Gastroesophageal sphincter (tissue), 4 donors: Measurements from ENCODE around the gene SRRD. TPM values are rescaled to one million over a fixed set of nuclear protein-coding genes. Genes with fewer than 3 reads are reported as not detected.

Experiments
- ATAC-seq: fragments of 150-250 bp; one replicate; pipeline ENCODE4 v1.9.1; 2016; ENCODE audit warnings: mild to moderate bottlenecking, moderate library complexity
- H3K27ac ChIP-seq, 4 donors: fragments of 200-600 bp; sonication (generic) in 3 of 4; 1 replicate in 3 of 4; 2 replicates in 1 of 4; pipeline ENCODE4 v1.5.1; 2016 to 2019
- H3K27me3 ChIP-seq: fragments of 200-600 bp; sonication (generic); one replicate; pipeline ENCODE4 v1.5.1; 2019
- H3K36me3 ChIP-seq, 2 donors: fragments of 200-600 bp; sonication (generic); one replicate each; pipeline ENCODE4 v1.5.1; 2019; ENCODE audit warnings: control low read depth in 1 of 2
- H3K4me1 ChIP-seq, 3 donors: fragments of 200-600 bp; sonication (generic); 1 replicate in 2 of 3; 2 replicates in 1 of 3; pipeline ENCODE4 v1.5.1; 2016 to 2019; ENCODE audit warnings: control low read depth in 2 of 3
- H3K4me3 ChIP-seq, 2 donors: fragments of 200-600 bp; sonication (generic); one replicate each; pipeline ENCODE4 v1.5.1; 2019; ENCODE audit warnings: mild to moderate bottlenecking in 1 of 2, moderate library complexity in 1 of 2
- H3K9me3 ChIP-seq, 3 donors: fragments of 200-600 bp; sonication (generic); one replicate each; pipeline ENCODE4 v1.5.1; 2017 to 2019; ENCODE audit warnings: control low read depth in 2 of 3
- EP300 ChIP-seq: sonication (generic); formaldehyde crosslinking; IDR thresholded peaks from one replicate; pipeline ENCODE4 v1.6.1; 2017; ENCODE audit warnings: antibody characterized with exemption, mild to moderate bottlenecking
- POLR2A ChIP-seq, 2 donors: fragments of 450-650 bp; IDR thresholded peaks; one replicate each; pipeline ENCODE4 v1.6.1; 2017; ENCODE audit warnings: antibody characterized with exemption in 2 of 2, mild to moderate bottlenecking in 2 of 2, moderate library complexity in 1 of 2
- POLR2AphosphoS5 ChIP-seq: sonication (generic); formaldehyde crosslinking; IDR thresholded peaks from one replicate; pipeline ENCODE4 v1.6.1; 2017; ENCODE audit warnings: antibody characterized with exemption
- WGBS, 2 donors: methylation state at CpG; one replicate each; pipeline ENCODE4 v1.1.5; 2018; ENCODE audit warnings: low coverage in 1 of 2; 5-methylcytosine and 5-hydroxymethylcytosine counted together
- total RNA-seq, 4 donors: library from RNA; depleted of rRNA; stranded (reverse); fragments of >200 nt; gene quantifications; one replicate each; pipeline ENCODE4 v1.1.0, GENCODE V29; 2016
- TF ChIP-seq, protein P1 (sequence below), 4 experiments: fragments of 200-600 bp in 2 of 4; fragments of 450-650 bp in 2 of 4; sonication (generic) in 1 of 4; IDR thresholded peaks; one replicate each; pipeline ENCODE4 v1.5.1; 2017 to 2019; ENCODE audit warnings: antibody characterized with exemption in 4 of 4, mild to moderate bottlenecking in 2 of 4, moderate library complexity in 2 of 4

SRRD gene
- total RNA-seq, 4 donors from 2014 or later: 16.7 to 30.0 (median 23.5) TPM

- WGBS, 2 donors: 65 to 89% methylated on average over 4 to 6 of the region's 6 CpGs
- Histone ChIP-seq H3K4me1 (peaks cover 13 to 69% (median 39%) of the 10 kb centered on the region in 3 donors), H3K9me3 (no peaks in the 10 kb centered on the region)
These were observed 2.5 kb upstream of the SRRD start for GRCh38 chr22:26481112-26481693.

GRCh38 chr22:26481694-26482093, 2.0 kb upstream of the SRRD start:
- ATAC-seq: no peak
- TF ChIP-seq, protein P1, sequence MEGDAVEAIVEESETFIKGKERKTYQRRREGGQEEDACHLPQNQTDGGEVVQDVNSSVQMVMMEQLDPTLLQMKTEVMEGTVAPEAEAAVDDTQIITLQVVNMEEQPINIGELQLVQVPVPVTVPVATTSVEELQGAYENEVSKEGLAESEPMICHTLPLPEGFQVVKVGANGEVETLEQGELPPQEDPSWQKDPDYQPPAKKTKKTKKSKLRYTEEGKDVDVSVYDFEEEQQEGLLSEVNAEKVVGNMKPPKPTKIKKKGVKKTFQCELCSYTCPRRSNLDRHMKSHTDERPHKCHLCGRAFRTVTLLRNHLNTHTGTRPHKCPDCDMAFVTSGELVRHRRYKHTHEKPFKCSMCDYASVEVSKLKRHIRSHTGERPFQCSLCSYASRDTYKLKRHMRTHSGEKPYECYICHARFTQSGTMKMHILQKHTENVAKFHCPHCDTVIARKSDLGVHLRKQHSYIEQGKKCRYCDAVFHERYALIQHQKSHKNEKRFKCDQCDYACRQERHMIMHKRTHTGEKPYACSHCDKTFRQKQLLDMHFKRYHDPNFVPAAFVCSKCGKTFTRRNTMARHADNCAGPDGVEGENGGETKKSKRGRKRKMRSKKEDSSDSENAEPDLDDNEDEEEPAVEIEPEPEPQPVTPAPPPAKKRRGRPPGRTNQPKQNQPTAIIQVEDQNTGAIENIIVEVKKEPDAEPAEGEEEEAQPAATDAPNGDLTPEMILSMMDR (IDR thresholded peaks at IDR 0.05): no peak
- TF ChIP-seq POLR2A (IDR thresholded peaks at IDR 0.05) (no peak), POLR2AphosphoS5 (no peak), EP300 (no peak)
- 79 to 81% methylated on average over 4 of the region's 4 CpGs for WGBS, 2 donors

More at GRCh38 chr22:26481112-26481693, 2.5 kb upstream of the SRRD start:
- no peaks in the 10 kb centered on the region for H3K27me3 ChIP-seq
- no peak for ATAC-seq
- peaks cover 0 to 52% of the 10 kb centered on the region in 2 donors for H3K36me3 ChIP-seq
- no peak for TF ChIP-seq EP300
- TF ChIP-seq, protein P1 (IDR thresholded peaks at IDR 0.05): no peak
- TF ChIP-seq POLR2AphosphoS5: no peak
- TF ChIP-seq POLR2A (IDR thresholded peaks at IDR 0.05): no peak
- no peak overlapping the region for H3K27ac ChIP-seq
- H3K4me3 ChIP-seq: no peak overlapping the region

GRCh38 chr22:26482161-26482560, 1.5 kb upstream of the SRRD start:
- Histone ChIP-seq H3K27me3 (no peaks in the 10 kb centered on the region), H3K27ac (no peak overlapping the region), H3K4me3 (no peak overlapping the region), H3K36me3 (peaks cover 0 to 45% of the 10 kb centered on the region in 2 donors), H3K9me3 (no peaks in the 10 kb centered on the region), H3K4me1 (peaks cover 13 to 73% (median 39%) of the 10 kb centered on the region in 3 donors)
- WGBS, 2 donors: 44 to 87% methylated on average over 3 to 5 of the region's 5 CpGs
- ATAC-seq: no peak
- no peak for TF ChIP-seq POLR2AphosphoS5
- TF ChIP-seq EP300: no peak
- TF ChIP-seq POLR2A (IDR thresholded peaks at IDR 0.05): no peak
- TF ChIP-seq, protein P1 (IDR thresholded peaks at IDR 0.05): no peak

More at GRCh38 chr22:26481694-26482093, 2.0 kb upstream of the SRRD start:
- Histone ChIP-seq H3K4me1 (peaks cover 13 to 73% (median 39%) of the 10 kb centered on the region in 3 donors), H3K36me3 (peaks cover 0 to 47% of the 10 kb centered on the region in 2 donors), H3K4me3 (no peak overlapping the region), H3K27ac (no peak overlapping the region), H3K27me3 (no peaks in the 10 kb centered on the region), H3K9me3 (no peaks in the 10 kb centered on the region)

DNA sequence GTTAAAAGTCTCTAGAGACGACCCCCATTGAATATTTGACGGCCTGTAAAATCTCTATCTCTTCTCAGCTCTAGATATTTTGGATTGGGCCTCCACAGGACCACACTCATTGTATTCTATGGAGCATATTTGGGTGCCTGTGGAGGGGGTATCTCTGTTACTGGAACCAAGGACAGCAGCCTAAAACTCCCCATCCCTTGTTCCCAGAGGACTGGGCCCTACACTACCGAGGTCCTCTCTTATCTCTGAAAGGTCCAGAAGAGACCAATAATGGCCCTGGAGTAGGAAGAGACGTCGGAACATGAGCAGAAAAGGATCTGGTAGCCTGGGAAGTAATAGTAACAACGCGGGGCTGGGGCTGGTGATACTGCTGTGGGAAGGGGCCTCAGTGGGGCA, 636 bp upstream of the SRRD start:
- Histone ChIP-seq H3K27ac (peak overlapping the region; percentile 80 to 95 (median 94)), H3K27me3 (no peaks in the 10 kb centered on the region), H3K4me1 (peaks cover 13 to 73% (median 39%) of the 10 kb centered on the region in 3 donors), H3K4me3 (peak overlapping the region; percentile 88 to 99), H3K36me3 (peaks cover 0 to 45% of the 10 kb centered on the region in 2 donors), H3K9me3 (no peaks in the 10 kb centered on the region)
- 11 to 17% methylated on average over 3 to 7 of the region's 7 CpGs for WGBS, 2 donors
- no peak for ATAC-seq
- TF ChIP-seq POLR2AphosphoS5 (no peak), EP300 (no peak), POLR2A (IDR thresholded peaks at IDR 0.05) (no peak)
- TF ChIP-seq, protein P1 (IDR thresholded peaks at IDR 0.05): no peak

GRCh38 chr22:26484360-26484706, 656 bp downstream of the SRRD start:
- 6 to 10% methylated on average over 6 of the region's 6 CpGs for WGBS, 2 donors
- Histone ChIP-seq H3K27me3 (no peaks in the 10 kb centered on the region), H3K9me3 (no peaks in the 10 kb centered on the region), H3K4me1 (peaks cover 13 to 65% (median 39%) of the 10 kb centered on the region in 3 donors), H3K36me3 (peaks cover 0 to 45% of the 10 kb centered on the region in 2 donors), H3K27ac (peak overlapping the region; percentile 80 to 95 (median 94)), H3K4me3 (peak overlapping the region; percentile 88 to 99)
- no peak for TF ChIP-seq EP300
- no peak for TF ChIP-seq POLR2A (IDR thresholded peaks at IDR 0.05)
- ATAC-seq: no peak
